GM23338 (cell line): ENCODE measurements around the gene TAS2R3.

ENCODE experiments used
- CREB1 ChIP-seq: fragments of 250-450 bp; sonication (Bioruptor Pico); IDR thresholded peaks from 2 replicates; pipeline ENCODE4 v1.5.0; 2020; ENCODE audit warnings: low read depth, mild to moderate bottlenecking, moderate library complexity
- EZH2 ChIP-seq: fragments of 200-600 bp; sonication (generic); IDR thresholded peaks from one replicate; pipeline ENCODE4 v1.8.0; 2017; ENCODE audit warnings: antibody characterized with exemption, mild to moderate bottlenecking, low read depth; ENCODE audit not compliant: unreplicated experiment
- EZH2phosphoT487 ChIP-seq: fragments of 200-600 bp; sonication (generic); IDR thresholded peaks from one replicate; pipeline ENCODE4 v1.8.1; 2018; ENCODE audit warnings: antibody characterized with exemption; ENCODE audit not compliant: unreplicated experiment
- JUNB ChIP-seq: IDR thresholded peaks from one replicate; pipeline ENCODE4 v1.6.1; 2016; ENCODE audit warnings: antibody characterized with exemption; ENCODE audit not compliant: unreplicated experiment
- POLR2AphosphoS5 ChIP-seq: IDR thresholded peaks from 2 replicates; pipeline ENCODE4 v1.6.1; 2016; ENCODE audit warnings: antibody characterized with exemption, low read depth
- ZNF331 ChIP-seq: fragments of 250-450 bp; sonication (Bioruptor Pico); IDR thresholded peaks from 2 replicates; pipeline ENCODE4 v1.5.0; 2020; ENCODE audit warnings: low read depth, mild to moderate bottlenecking, moderate library complexity
- TF ChIP-seq, protein P1 (sequence below): IDR thresholded peaks from one replicate; pipeline ENCODE4 v1.6.1; 2018; ENCODE audit warnings: antibody characterized with exemption; ENCODE audit not compliant: unreplicated experiment
- TF ChIP-seq, protein P2 (sequence below), 2 experiments: fragments of 200-600 bp in 1 of 2; sonication (generic) in 1 of 2; conservative IDR thresholded peaks; 2 replicates each; pipeline versions ENCODE4 v1.5.1 to v1.6.1; 2016 to 2017; ENCODE audit warnings: antibody characterized with exemption in 2 of 2, low read depth in 2 of 2, mild to moderate bottlenecking in 2 of 2, moderate library complexity in 1 of 2
- TF ChIP-seq, protein P3 (sequence below): IDR thresholded peaks from 2 replicates; pipeline ENCODE4 v1.6.1; 2016; ENCODE audit warnings: antibody characterized with exemption

DNA sequence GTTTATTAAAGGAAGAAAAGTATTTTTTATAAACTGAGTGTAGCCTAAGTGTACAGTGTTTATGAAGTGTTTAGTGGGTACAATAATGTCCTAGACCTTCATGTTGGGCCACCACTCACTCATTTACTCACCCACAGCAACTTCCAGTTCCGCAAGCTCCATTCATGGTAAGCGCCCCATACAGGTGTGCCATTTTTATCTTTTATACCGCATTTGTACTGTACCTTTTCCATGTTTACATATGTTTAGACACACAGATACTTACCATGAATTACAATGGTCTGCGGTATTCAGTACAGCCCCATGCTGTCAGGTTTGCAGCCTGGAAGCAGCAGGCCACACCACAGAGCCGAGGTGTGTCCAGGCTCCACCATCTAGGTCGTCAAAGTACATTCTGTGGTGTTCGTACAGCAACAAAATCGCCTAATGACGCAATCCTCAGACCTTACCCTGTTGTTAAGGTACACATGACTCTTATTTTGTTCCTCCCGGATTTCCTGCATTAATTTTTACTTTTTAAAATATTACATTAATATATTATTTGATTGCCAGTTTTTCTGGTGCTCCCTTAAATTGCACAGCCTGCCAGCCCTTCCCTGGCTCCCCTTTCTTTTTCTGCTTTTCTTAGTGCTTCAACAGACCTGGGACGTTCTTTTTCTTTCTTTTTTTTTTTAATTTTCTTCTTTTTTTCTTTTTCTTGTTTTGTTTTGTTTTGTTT lies 26.6 kb upstream of the TAS2R3 start:
- TF ChIP-seq EZH2 (no peak), POLR2AphosphoS5 (no peak), ZNF331 (no peak), JUNB (no peak), EZH2phosphoT487 (no peak), CREB1 (CRISPR knock-in tag) (no peak)
- TF ChIP-seq, protein P1, sequence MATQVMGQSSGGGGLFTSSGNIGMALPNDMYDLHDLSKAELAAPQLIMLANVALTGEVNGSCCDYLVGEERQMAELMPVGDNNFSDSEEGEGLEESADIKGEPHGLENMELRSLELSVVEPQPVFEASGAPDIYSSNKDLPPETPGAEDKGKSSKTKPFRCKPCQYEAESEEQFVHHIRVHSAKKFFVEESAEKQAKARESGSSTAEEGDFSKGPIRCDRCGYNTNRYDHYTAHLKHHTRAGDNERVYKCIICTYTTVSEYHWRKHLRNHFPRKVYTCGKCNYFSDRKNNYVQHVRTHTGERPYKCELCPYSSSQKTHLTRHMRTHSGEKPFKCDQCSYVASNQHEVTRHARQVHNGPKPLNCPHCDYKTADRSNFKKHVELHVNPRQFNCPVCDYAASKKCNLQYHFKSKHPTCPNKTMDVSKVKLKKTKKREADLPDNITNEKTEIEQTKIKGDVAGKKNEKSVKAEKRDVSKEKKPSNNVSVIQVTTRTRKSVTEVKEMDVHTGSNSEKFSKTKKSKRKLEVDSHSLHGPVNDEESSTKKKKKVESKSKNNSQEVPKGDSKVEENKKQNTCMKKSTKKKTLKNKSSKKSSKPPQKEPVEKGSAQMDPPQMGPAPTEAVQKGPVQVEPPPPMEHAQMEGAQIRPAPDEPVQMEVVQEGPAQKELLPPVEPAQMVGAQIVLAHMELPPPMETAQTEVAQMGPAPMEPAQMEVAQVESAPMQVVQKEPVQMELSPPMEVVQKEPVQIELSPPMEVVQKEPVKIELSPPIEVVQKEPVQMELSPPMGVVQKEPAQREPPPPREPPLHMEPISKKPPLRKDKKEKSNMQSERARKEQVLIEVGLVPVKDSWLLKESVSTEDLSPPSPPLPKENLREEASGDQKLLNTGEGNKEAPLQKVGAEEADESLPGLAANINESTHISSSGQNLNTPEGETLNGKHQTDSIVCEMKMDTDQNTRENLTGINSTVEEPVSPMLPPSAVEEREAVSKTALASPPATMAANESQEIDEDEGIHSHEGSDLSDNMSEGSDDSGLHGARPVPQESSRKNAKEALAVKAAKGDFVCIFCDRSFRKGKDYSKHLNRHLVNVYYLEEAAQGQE, result no peak
- TF ChIP-seq, protein P2, sequence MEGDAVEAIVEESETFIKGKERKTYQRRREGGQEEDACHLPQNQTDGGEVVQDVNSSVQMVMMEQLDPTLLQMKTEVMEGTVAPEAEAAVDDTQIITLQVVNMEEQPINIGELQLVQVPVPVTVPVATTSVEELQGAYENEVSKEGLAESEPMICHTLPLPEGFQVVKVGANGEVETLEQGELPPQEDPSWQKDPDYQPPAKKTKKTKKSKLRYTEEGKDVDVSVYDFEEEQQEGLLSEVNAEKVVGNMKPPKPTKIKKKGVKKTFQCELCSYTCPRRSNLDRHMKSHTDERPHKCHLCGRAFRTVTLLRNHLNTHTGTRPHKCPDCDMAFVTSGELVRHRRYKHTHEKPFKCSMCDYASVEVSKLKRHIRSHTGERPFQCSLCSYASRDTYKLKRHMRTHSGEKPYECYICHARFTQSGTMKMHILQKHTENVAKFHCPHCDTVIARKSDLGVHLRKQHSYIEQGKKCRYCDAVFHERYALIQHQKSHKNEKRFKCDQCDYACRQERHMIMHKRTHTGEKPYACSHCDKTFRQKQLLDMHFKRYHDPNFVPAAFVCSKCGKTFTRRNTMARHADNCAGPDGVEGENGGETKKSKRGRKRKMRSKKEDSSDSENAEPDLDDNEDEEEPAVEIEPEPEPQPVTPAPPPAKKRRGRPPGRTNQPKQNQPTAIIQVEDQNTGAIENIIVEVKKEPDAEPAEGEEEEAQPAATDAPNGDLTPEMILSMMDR (conservative IDR thresholded peaks at IDR 0.05; ENCODE audit: low read depth in 2 of 2), result no peak
- TF ChIP-seq, protein P3, sequence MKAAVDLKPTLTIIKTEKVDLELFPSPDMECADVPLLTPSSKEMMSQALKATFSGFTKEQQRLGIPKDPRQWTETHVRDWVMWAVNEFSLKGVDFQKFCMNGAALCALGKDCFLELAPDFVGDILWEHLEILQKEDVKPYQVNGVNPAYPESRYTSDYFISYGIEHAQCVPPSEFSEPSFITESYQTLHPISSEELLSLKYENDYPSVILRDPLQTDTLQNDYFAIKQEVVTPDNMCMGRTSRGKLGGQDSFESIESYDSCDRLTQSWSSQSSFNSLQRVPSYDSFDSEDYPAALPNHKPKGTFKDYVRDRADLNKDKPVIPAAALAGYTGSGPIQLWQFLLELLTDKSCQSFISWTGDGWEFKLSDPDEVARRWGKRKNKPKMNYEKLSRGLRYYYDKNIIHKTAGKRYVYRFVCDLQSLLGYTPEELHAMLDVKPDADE, result no peak
